ENCODE data around the gene GBP3.

The GBP3 gene

DNA sequence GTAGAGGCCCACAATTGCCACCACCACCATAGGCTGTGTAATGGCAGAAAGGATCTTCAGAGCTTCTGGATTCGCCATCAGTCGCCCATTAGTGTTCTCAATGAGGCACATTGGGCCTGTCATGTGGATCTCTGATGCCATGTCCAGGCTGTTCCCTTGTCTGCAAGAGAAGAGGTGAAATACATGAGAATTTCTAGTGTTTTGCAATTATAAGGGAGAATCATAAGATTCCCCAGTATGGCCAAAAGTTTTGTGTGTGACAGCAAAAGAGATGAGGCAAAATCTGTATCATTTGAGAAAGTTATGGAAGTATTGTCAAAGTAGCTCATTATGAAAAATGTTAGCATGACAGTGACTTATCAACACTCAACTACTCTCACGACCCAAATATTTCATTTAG lies 40.4 kb upstream of the GBP3 start:
- Histone ChIP-seq H4K20me1 (ENCODE audit: control insufficient read depth, insufficient read depth, low read depth, low read length) (no peaks in the 10 kb centered on the region), H3K4me3 (ENCODE audit: low read length) (no peak overlapping the region), H3K9me2 (replicated peaks; ENCODE audit: control insufficient read depth, low read length) (no peaks in the 10 kb centered on the region), H3K27me3 (ENCODE audit: control insufficient read depth, low read length) (no peaks in the 10 kb centered on the region), H3K36me3 (ENCODE audit: control insufficient read depth, low read length) (no peaks in the 10 kb centered on the region), H3K4me1 (ENCODE audit: control insufficient read depth, low read length) (no peaks in the 10 kb centered on the region), H3K4me2 (ENCODE audit: low read length) (no peak overlapping the region), H3K79me2 (ENCODE audit: control insufficient read depth, low read length) (no peaks in the 10 kb centered on the region), H3K9me3 (ENCODE audit: control insufficient read depth, insufficient read depth, low read length) (no peaks in the 10 kb centered on the region), H3F3A (ENCODE audit: control insufficient read depth, insufficient read depth) (no peaks in the 10 kb centered on the region), H3K27ac (ENCODE audit: low read depth, low read length) (no peak overlapping the region)
- TF ChIP-seq, protein P1, sequence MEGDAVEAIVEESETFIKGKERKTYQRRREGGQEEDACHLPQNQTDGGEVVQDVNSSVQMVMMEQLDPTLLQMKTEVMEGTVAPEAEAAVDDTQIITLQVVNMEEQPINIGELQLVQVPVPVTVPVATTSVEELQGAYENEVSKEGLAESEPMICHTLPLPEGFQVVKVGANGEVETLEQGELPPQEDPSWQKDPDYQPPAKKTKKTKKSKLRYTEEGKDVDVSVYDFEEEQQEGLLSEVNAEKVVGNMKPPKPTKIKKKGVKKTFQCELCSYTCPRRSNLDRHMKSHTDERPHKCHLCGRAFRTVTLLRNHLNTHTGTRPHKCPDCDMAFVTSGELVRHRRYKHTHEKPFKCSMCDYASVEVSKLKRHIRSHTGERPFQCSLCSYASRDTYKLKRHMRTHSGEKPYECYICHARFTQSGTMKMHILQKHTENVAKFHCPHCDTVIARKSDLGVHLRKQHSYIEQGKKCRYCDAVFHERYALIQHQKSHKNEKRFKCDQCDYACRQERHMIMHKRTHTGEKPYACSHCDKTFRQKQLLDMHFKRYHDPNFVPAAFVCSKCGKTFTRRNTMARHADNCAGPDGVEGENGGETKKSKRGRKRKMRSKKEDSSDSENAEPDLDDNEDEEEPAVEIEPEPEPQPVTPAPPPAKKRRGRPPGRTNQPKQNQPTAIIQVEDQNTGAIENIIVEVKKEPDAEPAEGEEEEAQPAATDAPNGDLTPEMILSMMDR (IDR thresholded peaks at IDR 0.05; ENCODE audit: low read depth, low read length, poor library complexity, severe bottlenecking) = no peak
- no peak for TF ChIP-seq EZH2phosphoT487 (IDR thresholded peaks at IDR 0.05; ENCODE audit: borderline replicate concordance, low read length)

DNA sequence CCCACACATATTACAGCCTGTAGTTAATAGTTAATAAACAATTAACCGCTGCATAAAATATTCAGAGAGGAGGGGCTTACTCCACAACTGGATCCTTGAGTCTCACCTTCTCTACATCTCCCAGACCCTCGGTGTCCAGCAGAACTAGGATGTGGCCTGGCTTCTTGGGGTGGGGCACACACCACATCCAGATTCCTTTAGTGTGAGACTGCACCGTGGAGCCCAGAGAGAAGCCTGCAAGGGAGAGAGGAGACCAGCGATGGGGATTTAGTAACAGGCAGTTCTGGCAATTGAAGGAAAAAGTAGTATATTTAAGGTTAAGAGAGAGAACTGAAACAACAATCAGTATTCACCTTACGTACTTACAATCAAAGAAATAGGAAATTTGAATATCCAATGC lies 37.4 kb upstream of the GBP3 start:
- no peak overlapping the region for H3K4me2 ChIP-seq (ENCODE audit: low read length)
- no peaks in the 10 kb centered on the region for H3F3A ChIP-seq (ENCODE audit: control insufficient read depth, insufficient read depth)
- no peaks in the 10 kb centered on the region for H3K9me2 ChIP-seq (replicated peaks; ENCODE audit: control insufficient read depth, low read length)
- H3K27ac ChIP-seq (ENCODE audit: low read depth, low read length) = no peak overlapping the region
- H3K4me1 ChIP-seq (ENCODE audit: control insufficient read depth, low read length) = no peaks in the 10 kb centered on the region
- no peak overlapping the region for H3K4me3 ChIP-seq (ENCODE audit: low read length)
- no peaks in the 10 kb centered on the region for H3K27me3 ChIP-seq (ENCODE audit: control insufficient read depth, low read length)
- no peak for TF ChIP-seq EZH2phosphoT487 (IDR thresholded peaks at IDR 0.05; ENCODE audit: borderline replicate concordance, low read length)
- TF ChIP-seq, protein P1 (IDR thresholded peaks at IDR 0.05; ENCODE audit: low read depth, low read length, poor library complexity, severe bottlenecking) = no peak
- H3K79me2 ChIP-seq (ENCODE audit: control insufficient read depth, low read length) = no peaks in the 10 kb centered on the region
- no peaks in the 10 kb centered on the region for H3K9me3 ChIP-seq (ENCODE audit: control insufficient read depth, insufficient read depth, low read length)
- no peaks in the 10 kb centered on the region for H4K20me1 ChIP-seq (ENCODE audit: control insufficient read depth, insufficient read depth, low read depth, low read length)
- no peaks in the 10 kb centered on the region for H3K36me3 ChIP-seq (ENCODE audit: control insufficient read depth, low read length)

DNA sequence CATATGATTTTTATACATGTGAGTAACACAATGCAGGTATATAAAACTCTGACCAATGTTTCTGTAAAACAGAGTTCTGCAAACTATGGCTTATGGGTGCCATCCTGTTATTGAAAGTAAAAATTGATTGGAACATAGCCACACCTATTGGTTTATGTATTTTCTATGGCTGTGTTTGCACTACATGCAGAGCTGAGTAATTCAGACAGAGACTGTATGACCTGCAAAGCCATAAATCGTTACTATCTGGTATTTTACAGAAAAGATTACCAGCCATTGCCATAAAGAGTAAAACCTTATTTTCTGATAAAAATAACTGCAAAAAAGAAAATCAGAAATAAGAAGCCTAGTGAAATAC lies 29.3 kb upstream of the GBP3 start:
- Histone ChIP-seq H3K79me2 (ENCODE audit: control insufficient read depth, low read length) (no peaks in the 10 kb centered on the region), H3K36me3 (ENCODE audit: control insufficient read depth, low read length) (no peaks in the 10 kb centered on the region), H3K27ac (ENCODE audit: low read depth, low read length) (no peak overlapping the region), H3K9me3 (ENCODE audit: control insufficient read depth, insufficient read depth, low read length) (no peaks in the 10 kb centered on the region), H3K9me2 (replicated peaks; ENCODE audit: control insufficient read depth, low read length) (no peaks in the 10 kb centered on the region), H4K20me1 (ENCODE audit: control insufficient read depth, insufficient read depth, low read depth, low read length) (no peaks in the 10 kb centered on the region), H3K4me1 (ENCODE audit: control insufficient read depth, low read length) (no peaks in the 10 kb centered on the region), H3F3A (ENCODE audit: control insufficient read depth, insufficient read depth) (no peaks in the 10 kb centered on the region), H3K4me3 (ENCODE audit: low read length) (no peak overlapping the region), H3K4me2 (ENCODE audit: low read length) (no peak overlapping the region), H3K27me3 (ENCODE audit: control insufficient read depth, low read length) (no peaks in the 10 kb centered on the region)
- TF ChIP-seq, protein P1 (IDR thresholded peaks at IDR 0.05; ENCODE audit: low read depth, low read length, poor library complexity, severe bottlenecking) = no peak
- TF ChIP-seq EZH2phosphoT487 (IDR thresholded peaks at IDR 0.05; ENCODE audit: borderline replicate concordance, low read length) = no peak
